Sigmoid colon (tissue), 7 donors: ENCODE data around the gene SMAD9. TPM values are rescaled to one million over a fixed set of nuclear protein-coding genes. Genes with fewer than 3 reads are reported as not detected.

Experiments
- DNase-seq: peaks from one replicate; pipeline ENCODE4 v3.0.0-alpha.2; 2019
- H3K27ac ChIP-seq, 4 donors: fragments of 200-600 bp; sonication (generic); one replicate each; pipeline ENCODE4 v1.5.1; 2016 to 2019; ENCODE audit warnings: mild to moderate bottlenecking in 1 of 4
- H3K27me3 ChIP-seq, 3 donors: fragments of 200-600 bp; sonication (generic); one replicate each; pipeline ENCODE4 v1.5.1; 2019; ENCODE audit warnings: mild to moderate bottlenecking in 1 of 3
- H3K36me3 ChIP-seq, 4 donors: fragments of 200-600 bp; sonication (generic); one replicate each; pipeline ENCODE4 v1.5.1; 2016 to 2019
- H3K4me1 ChIP-seq, 4 donors: fragments of 200-600 bp; sonication (generic); one replicate each; pipeline ENCODE4 v1.5.1; 2017 to 2019
- H3K4me3 ChIP-seq, 4 donors: fragments of 200-600 bp; sonication (generic); one replicate each; pipeline ENCODE4 v1.5.1; 2017 to 2019; ENCODE audit warnings: mild to moderate bottlenecking in 2 of 4, moderate library complexity in 1 of 4
- H3K9me3 ChIP-seq, 4 donors: fragments of 200-600 bp in 3 of 4; sonication (generic) in 3 of 4; one replicate each; pipeline versions ENCODE4 v1.5.1 to v1.6.1; 2013 to 2019
- CTCF ChIP-seq, 4 experiments: fragments of 450-650 bp in 3 of 4; fragments of 200-600 bp in 1 of 4; IDR thresholded peaks; one replicate each; pipeline ENCODE4 v1.5.1; 2016 to 2019; ENCODE audit warnings: antibody characterized with exemption in 4 of 4, mild to moderate bottlenecking in 3 of 4, moderate library complexity in 2 of 4
- EP300 ChIP-seq, 4 donors: sonication (generic); formaldehyde crosslinking; IDR thresholded peaks; one replicate each; pipeline ENCODE4 v1.6.1; 2017; ENCODE audit warnings: antibody characterized with exemption in 4 of 4
- POLR2A ChIP-seq, 2 donors: fragments of 450-650 bp; IDR thresholded peaks; one replicate each; pipeline ENCODE4 v1.6.1; 2016; ENCODE audit warnings: antibody characterized with exemption in 2 of 2, mild to moderate bottlenecking in 2 of 2, moderate library complexity in 2 of 2
- POLR2AphosphoS5 ChIP-seq, 4 donors: sonication (generic); formaldehyde crosslinking; IDR thresholded peaks; one replicate each; pipeline ENCODE4 v1.6.1; 2017; ENCODE audit warnings: antibody characterized with exemption in 4 of 4
- WGBS, 2 donors: extraction: QIAGEN DNeasy Blood & Tissue Kit; methylation state at CpG; one replicate each; pipeline ENCODE4 v1.1.7; 2013; 5-methylcytosine and 5-hydroxymethylcytosine counted together
- intact Hi-C: fragments of 100-400 bp; cut with DNase I; formaldehyde crosslinking; loops from one replicate; pipeline ENCODE4 v1.15.1; 2023
- polyA plus RNA-seq, 3 donors: library from polyadenylated mRNA; stranded (reverse); fragments of 200-250 nt; gene quantifications; one replicate each; pipeline ENCODE4 v1.2.3, GENCODE V29; 2013
- total RNA-seq, 4 donors: library from RNA; depleted of rRNA; stranded (reverse); fragments of >200 nt; gene quantifications; one replicate each; pipeline ENCODE4 v1.1.0, GENCODE V29; 2016
- donor health status: healthy with polysubstance abuse.
- donor health status: Bipolar disorder and iron deficiency.
- donor health status: healthy.

SMAD9 gene
- total and polyA plus RNA-seq, 7 donors, result 1.2 to 33.3 (median 21.7) TPM

GRCh38 chr13:36875431-36875830, 44.6 kb downstream of the SMAD9 start:
- TF ChIP-seq CTCF (IDR thresholded peaks at IDR 0.05) (no peak), EP300 (IDR thresholded peaks at IDR 0.05) (no peak), POLR2A (IDR thresholded peaks at IDR 0.05) (no peak), POLR2AphosphoS5 (IDR thresholded peaks at IDR 0.05) (no peak)
- Histone ChIP-seq H3K27me3 (no peaks in the 10 kb centered on the region), H3K27ac (no peak overlapping the region), H3K36me3 (peaks cover 0 to 23% (median 4%) of the 10 kb centered on the region in 4 donors), H3K4me3 (no peak overlapping the region), H3K4me1 (peaks cover 0 to 10% (median 0%) of the 10 kb centered on the region in 4 donors), H3K9me3 (no peaks in the 10 kb centered on the region)
- 27 to 59% methylated on average over 4 of the region's 4 CpGs for WGBS, 2 donors
- intact Hi-C loops, result no loop called here
- DNase-seq, result no peak

GRCh38 chr13:36872621-36873020, 47.4 kb downstream of the SMAD9 start:
- Histone ChIP-seq H3K27me3 (no peaks in the 10 kb centered on the region), H3K27ac (no peak overlapping the region), H3K9me3 (no peaks in the 10 kb centered on the region), H3K4me1 (peaks cover 0 to 10% (median 0%) of the 10 kb centered on the region in 4 donors), H3K4me3 (no peak overlapping the region), H3K36me3 (peaks cover 0 to 33% (median 6%) of the 10 kb centered on the region in 4 donors)
- intact Hi-C loops, result no loop called here
- DNase-seq, result no peak
- 67 to 77% methylated on average over 10 of the region's 10 CpGs for WGBS, 2 donors
- no peak for TF ChIP-seq CTCF (IDR thresholded peaks at IDR 0.05)
- no peak for TF ChIP-seq POLR2A (IDR thresholded peaks at IDR 0.05)
- TF ChIP-seq POLR2AphosphoS5 (IDR thresholded peaks at IDR 0.05), result no peak
- TF ChIP-seq EP300 (IDR thresholded peaks at IDR 0.05), result no peak

- no peaks in the 10 kb centered on the region for H3K27me3 ChIP-seq
- peaks cover 0 to 10% (median 0%) of the 10 kb centered on the region in 4 donors for H3K4me1 ChIP-seq
- H3K4me3 ChIP-seq, result no peak overlapping the region
- DNase-seq, result no peak
- peaks cover 0 to 53% (median 7%) of the 10 kb centered on the region in 4 donors for H3K36me3 ChIP-seq
- no peaks in the 10 kb centered on the region for H3K9me3 ChIP-seq
- 84 to 85% methylated on average over 1 of the region's 1 CpG for WGBS, 2 donors
- intact Hi-C loops, result no loop called here
- no peak for TF ChIP-seq POLR2AphosphoS5 (IDR thresholded peaks at IDR 0.05)
- no peak for TF ChIP-seq POLR2A (IDR thresholded peaks at IDR 0.05)
- no peak for TF ChIP-seq CTCF (IDR thresholded peaks at IDR 0.05)
- no peak for TF ChIP-seq EP300 (IDR thresholded peaks at IDR 0.05)
- H3K27ac ChIP-seq, result no peak overlapping the region
These were observed 49.9 kb downstream of the SMAD9 start for GRCh38 chr13:36870050-36870692.

DNA sequence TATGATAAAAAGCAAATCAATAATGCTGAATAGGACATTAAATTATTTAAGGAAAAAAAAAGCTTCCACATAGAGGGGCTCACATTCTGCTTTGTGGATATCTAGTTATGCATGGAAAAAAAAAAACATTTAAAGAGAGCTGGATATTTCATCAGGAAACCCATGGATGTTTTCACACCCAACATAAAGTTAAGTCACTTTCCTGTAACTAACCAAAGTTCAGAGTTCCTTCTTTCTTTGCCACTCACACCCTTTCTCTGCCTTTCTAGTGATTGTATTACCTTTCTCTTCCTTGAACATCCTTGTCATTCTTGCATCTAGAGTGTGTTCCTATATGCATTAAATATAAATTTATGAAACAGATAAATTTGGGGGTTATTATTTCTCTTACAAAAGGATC, 53.8 kb downstream of the SMAD9 start:
- Histone ChIP-seq H3K36me3 (peaks cover 0 to 49% (median 10%) of the 10 kb centered on the region in 4 donors), H3K9me3 (no peaks in the 10 kb centered on the region), H3K4me1 (peaks cover 0 to 8% (median 0%) of the 10 kb centered on the region in 4 donors), H3K27me3 (no peaks in the 10 kb centered on the region), H3K27ac (no peak overlapping the region), H3K4me3 (no peak overlapping the region)
- intact Hi-C loops, result no loop called here
- no peak for DNase-seq
- no peak for TF ChIP-seq POLR2A (IDR thresholded peaks at IDR 0.05)
- TF ChIP-seq CTCF (IDR thresholded peaks at IDR 0.05), result no peak

DNA sequence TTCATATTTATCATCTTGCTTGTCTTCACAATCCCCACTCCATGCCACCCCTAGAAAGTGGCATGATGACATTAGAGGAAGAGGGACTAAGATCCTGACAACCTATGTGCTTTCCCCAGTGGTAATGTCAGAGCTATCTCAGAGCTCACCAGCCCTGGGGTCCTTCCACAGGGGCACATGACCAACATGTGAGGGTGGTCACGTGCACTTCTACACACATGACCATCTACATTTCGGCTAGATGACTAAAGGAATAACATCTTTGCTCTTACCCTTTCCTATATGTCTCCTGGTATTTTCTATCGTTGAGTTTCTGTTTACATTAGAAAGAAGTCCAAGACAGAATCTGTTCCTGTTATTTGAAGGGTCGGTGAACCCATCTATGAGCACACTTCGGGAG, 54.8 kb downstream of the SMAD9 start:
- no peak for TF ChIP-seq POLR2AphosphoS5 (IDR thresholded peaks at IDR 0.05)
- TF ChIP-seq POLR2A (IDR thresholded peaks at IDR 0.05), result no peak
- TF ChIP-seq EP300 (IDR thresholded peaks at IDR 0.05), result no peak
- TF ChIP-seq CTCF (IDR thresholded peaks at IDR 0.05), result no peak
- no peaks in the 10 kb centered on the region for H3K27me3 ChIP-seq
- no peak for DNase-seq
- intact Hi-C loops, result no loop called here
- peaks cover 0 to 45% (median 10%) of the 10 kb centered on the region in 4 donors for H3K36me3 ChIP-seq
- H3K27ac ChIP-seq, result no peak overlapping the region
- no peaks in the 10 kb centered on the region for H3K9me3 ChIP-seq
- H3K4me3 ChIP-seq, result no peak overlapping the region
- 89 to 90% methylated on average over 5 of the region's 5 CpGs for WGBS, 2 donors
- peaks cover 0 to 8% (median 0%) of the 10 kb centered on the region in 4 donors for H3K4me1 ChIP-seq
